A549 (cell line): ENCODE results near the gene ADAM19.

Experiments
- CEBPB ChIP-seq, 2 experiments: fragments of >200 bp in 1 of 2; sonication (Bioruptor Twin) in 1 of 2; formaldehyde crosslinking in 1 of 2; IDR thresholded peaks; 2 replicates each; pipeline ENCODE4 v1.6.1; 2012 to 2016
- CTCF ChIP-seq: fragments of >200 bp; sonication (Bioruptor Twin); formaldehyde crosslinking; IDR thresholded peaks from 3 replicates; pipeline ENCODE4 v1.5.1; 2016
- EP300 ChIP-seq, 2 experiments: fragments of >200 bp; sonication (Bioruptor Twin); formaldehyde crosslinking; IDR thresholded peaks; 2 replicates in 1 of 2; 3 replicates in 1 of 2; pipeline ENCODE4 v1.6.1; 2016 to 2017
- ESRRA ChIP-seq: fragments of 150-350 bp; IDR thresholded peaks from 2 replicates; pipeline ENCODE4 v1.6.1; 2014; ENCODE audit warnings: mild to moderate bottlenecking, low read length, borderline replicate concordance
- JUNB ChIP-seq: fragments of >200 bp; sonication (Bioruptor Twin); formaldehyde crosslinking; IDR thresholded peaks from 2 replicates; pipeline ENCODE4 v1.6.1; 2016
- NR3C1 ChIP-seq: fragments of >200 bp; sonication (Bioruptor Twin); formaldehyde crosslinking; IDR thresholded peaks from 3 replicates; pipeline ENCODE4 v1.6.1; 2017
- PBX3 ChIP-seq: IDR thresholded peaks from 2 replicates; pipeline ENCODE4 v1.6.1; 2012
- POLR2A ChIP-seq: IDR thresholded peaks from 2 replicates; pipeline ENCODE4 v1.6.1; 2012; ENCODE audit warnings: mild to moderate bottlenecking, low read length
- RARB ChIP-seq: fragments of 250-450 bp; sonication (Bioruptor Pico); IDR thresholded peaks from 2 replicates; pipeline ENCODE4 v1.8.0; 2021; ENCODE audit warnings: mild to moderate bottlenecking, moderate library complexity
- RCOR1 ChIP-seq: fragments of 150-350 bp; IDR thresholded peaks from 2 replicates; pipeline ENCODE4 v1.6.1; 2014; ENCODE audit warnings: antibody characterized with exemption, low read length, low read depth
- REST ChIP-seq: fragments of 200-600 bp; sonication (generic); IDR thresholded peaks from 2 replicates; pipeline ENCODE4 v1.6.1; 2016; ENCODE audit warnings: antibody characterized with exemption, mild to moderate bottlenecking, moderate library complexity
- RNF2 ChIP-seq: fragments of 200-600 bp; sonication (generic); IDR thresholded peaks from 2 replicates; pipeline ENCODE4 v1.6.1; 2016; ENCODE audit warnings: low read depth, mild to moderate bottlenecking, antibody characterized with exemption, moderate library complexity, borderline replicate concordance
- SREBF2 ChIP-seq: fragments of 450-650 bp; IDR thresholded peaks from 2 replicates; pipeline ENCODE4 v1.6.1; 2014; ENCODE audit warnings: mild to moderate bottlenecking, moderate library complexity
- ZFP36 ChIP-seq: fragments of 450-650 bp; IDR thresholded peaks from 2 replicates; pipeline ENCODE4 v1.6.1; 2014; ENCODE audit warnings: borderline replicate concordance; ENCODE audit not compliant: partially characterized antibody

GRCh38 chr5:157607371-157608161 lies 32.0 kb upstream of the ADAM19 start:
- TF ChIP-seq CTCF (no peak), RARB (CRISPR knock-in tag) (no peak), RNF2 (no peak), ZFP36 (no peak), POLR2A (no peak), REST (no peak), SREBF2 (no peak), JUNB (no peak), EP300 (IDR thresholded peaks at IDR 0.05) (no peak; a peak in 1 of 5 replicates), ESRRA (no peak), RCOR1 (no peak), CEBPB (IDR thresholded peaks at IDR 0.05) (no peak), NR3C1 (no peak), PBX3 (no peak)
